ENCODE results near the gene B4GALNT1.

DNA sequence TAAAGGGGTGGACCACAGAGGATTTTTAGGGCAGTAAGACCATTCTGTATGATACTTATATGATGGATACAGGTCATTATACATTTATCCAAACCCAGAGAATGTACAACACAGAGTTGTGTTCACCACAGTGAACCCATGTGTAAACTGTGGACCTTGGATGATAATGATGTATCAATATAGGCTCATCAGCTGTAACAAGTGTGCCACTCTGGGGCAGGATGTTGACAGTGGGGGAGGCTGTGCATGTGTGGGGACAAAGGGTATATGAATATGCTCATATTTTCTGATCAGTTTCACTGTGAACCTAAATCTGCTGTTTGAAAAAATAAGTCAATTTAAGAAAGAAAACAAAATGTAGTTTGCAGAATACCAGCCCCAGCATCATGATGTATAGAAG, 46.7 kb upstream of the B4GALNT1 start:
- TF ChIP-seq, protein P1, sequence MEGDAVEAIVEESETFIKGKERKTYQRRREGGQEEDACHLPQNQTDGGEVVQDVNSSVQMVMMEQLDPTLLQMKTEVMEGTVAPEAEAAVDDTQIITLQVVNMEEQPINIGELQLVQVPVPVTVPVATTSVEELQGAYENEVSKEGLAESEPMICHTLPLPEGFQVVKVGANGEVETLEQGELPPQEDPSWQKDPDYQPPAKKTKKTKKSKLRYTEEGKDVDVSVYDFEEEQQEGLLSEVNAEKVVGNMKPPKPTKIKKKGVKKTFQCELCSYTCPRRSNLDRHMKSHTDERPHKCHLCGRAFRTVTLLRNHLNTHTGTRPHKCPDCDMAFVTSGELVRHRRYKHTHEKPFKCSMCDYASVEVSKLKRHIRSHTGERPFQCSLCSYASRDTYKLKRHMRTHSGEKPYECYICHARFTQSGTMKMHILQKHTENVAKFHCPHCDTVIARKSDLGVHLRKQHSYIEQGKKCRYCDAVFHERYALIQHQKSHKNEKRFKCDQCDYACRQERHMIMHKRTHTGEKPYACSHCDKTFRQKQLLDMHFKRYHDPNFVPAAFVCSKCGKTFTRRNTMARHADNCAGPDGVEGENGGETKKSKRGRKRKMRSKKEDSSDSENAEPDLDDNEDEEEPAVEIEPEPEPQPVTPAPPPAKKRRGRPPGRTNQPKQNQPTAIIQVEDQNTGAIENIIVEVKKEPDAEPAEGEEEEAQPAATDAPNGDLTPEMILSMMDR (IDR thresholded peaks at IDR 0.05; ENCODE audit: poor library complexity, severe bottlenecking), result no peak
- TF ChIP-seq EZH2 (IDR thresholded peaks at IDR 0.05; ENCODE audit: borderline replicate concordance, insufficient read depth, low read length, poor library complexity, severe bottlenecking) (no peak), EP300 (conservative IDR thresholded peaks at IDR 0.05; ENCODE audit: poor library complexity, severe bottlenecking) (no peak), POLR2AphosphoS5 (IDR thresholded peaks at IDR 0.05) (no peak), SMC3 (conservative IDR thresholded peaks at IDR 0.05; ENCODE audit: poor library complexity) (no peak), TAF1 (IDR thresholded peaks at IDR 0.05; ENCODE audit: low read depth) (no peak), MXI1 (conservative IDR thresholded peaks at IDR 0.05; ENCODE audit: poor library complexity, severe bottlenecking) (no peak), RAD21 (conservative IDR thresholded peaks at IDR 0.05) (no peak)
- TF ChIP-seq, protein P2, sequence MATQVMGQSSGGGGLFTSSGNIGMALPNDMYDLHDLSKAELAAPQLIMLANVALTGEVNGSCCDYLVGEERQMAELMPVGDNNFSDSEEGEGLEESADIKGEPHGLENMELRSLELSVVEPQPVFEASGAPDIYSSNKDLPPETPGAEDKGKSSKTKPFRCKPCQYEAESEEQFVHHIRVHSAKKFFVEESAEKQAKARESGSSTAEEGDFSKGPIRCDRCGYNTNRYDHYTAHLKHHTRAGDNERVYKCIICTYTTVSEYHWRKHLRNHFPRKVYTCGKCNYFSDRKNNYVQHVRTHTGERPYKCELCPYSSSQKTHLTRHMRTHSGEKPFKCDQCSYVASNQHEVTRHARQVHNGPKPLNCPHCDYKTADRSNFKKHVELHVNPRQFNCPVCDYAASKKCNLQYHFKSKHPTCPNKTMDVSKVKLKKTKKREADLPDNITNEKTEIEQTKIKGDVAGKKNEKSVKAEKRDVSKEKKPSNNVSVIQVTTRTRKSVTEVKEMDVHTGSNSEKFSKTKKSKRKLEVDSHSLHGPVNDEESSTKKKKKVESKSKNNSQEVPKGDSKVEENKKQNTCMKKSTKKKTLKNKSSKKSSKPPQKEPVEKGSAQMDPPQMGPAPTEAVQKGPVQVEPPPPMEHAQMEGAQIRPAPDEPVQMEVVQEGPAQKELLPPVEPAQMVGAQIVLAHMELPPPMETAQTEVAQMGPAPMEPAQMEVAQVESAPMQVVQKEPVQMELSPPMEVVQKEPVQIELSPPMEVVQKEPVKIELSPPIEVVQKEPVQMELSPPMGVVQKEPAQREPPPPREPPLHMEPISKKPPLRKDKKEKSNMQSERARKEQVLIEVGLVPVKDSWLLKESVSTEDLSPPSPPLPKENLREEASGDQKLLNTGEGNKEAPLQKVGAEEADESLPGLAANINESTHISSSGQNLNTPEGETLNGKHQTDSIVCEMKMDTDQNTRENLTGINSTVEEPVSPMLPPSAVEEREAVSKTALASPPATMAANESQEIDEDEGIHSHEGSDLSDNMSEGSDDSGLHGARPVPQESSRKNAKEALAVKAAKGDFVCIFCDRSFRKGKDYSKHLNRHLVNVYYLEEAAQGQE (IDR thresholded peaks at IDR 0.05; ENCODE audit: borderline replicate concordance), result no peak

Data from neural cell (in vitro differentiated cells).